Lower leg skin (tissue), 3 donors: ENCODE results near the gene GSTT2B.

ENCODE experiments used
- POLR2A ChIP-seq, 2 donors: fragments of 450-650 bp; IDR thresholded peaks; one replicate each; pipeline ENCODE4 v1.6.1; 2016 to 2017; ENCODE audit warnings: antibody characterized with exemption in 2 of 2, mild to moderate bottlenecking in 1 of 2, moderate library complexity in 1 of 2
- TF ChIP-seq, protein P1 (sequence below), 3 donors: fragments of 450-650 bp; IDR thresholded peaks; one replicate each; pipeline ENCODE4 v1.5.1; 2016; ENCODE audit warnings: antibody characterized with exemption in 3 of 3, mild to moderate bottlenecking in 3 of 3, moderate library complexity in 2 of 3

GRCh38 chr22:24006914-24007214 is 45.9 kb upstream of the GSTT2B start:
- no peak for TF ChIP-seq POLR2A (IDR thresholded peaks at IDR 0.05)
- TF ChIP-seq, protein P1, sequence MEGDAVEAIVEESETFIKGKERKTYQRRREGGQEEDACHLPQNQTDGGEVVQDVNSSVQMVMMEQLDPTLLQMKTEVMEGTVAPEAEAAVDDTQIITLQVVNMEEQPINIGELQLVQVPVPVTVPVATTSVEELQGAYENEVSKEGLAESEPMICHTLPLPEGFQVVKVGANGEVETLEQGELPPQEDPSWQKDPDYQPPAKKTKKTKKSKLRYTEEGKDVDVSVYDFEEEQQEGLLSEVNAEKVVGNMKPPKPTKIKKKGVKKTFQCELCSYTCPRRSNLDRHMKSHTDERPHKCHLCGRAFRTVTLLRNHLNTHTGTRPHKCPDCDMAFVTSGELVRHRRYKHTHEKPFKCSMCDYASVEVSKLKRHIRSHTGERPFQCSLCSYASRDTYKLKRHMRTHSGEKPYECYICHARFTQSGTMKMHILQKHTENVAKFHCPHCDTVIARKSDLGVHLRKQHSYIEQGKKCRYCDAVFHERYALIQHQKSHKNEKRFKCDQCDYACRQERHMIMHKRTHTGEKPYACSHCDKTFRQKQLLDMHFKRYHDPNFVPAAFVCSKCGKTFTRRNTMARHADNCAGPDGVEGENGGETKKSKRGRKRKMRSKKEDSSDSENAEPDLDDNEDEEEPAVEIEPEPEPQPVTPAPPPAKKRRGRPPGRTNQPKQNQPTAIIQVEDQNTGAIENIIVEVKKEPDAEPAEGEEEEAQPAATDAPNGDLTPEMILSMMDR (IDR thresholded peaks at IDR 0.05): no peak
